NCI-H1417 treated with DMSO at 0.1 percent for 48 hours (cell line): ENCODE data around the gene PLIN3.
"Not testable (repeated sequence)": the region's sequence is repeated elsewhere in the genome, so short reads cannot be mapped to it uniquely, and the experiment has no call there.

Experiments
- DNase-seq: peaks from one replicate; lab custom pipeline; 2025; lab: John Stamatoyannopoulos, UW

The PLIN3 gene, protein sequence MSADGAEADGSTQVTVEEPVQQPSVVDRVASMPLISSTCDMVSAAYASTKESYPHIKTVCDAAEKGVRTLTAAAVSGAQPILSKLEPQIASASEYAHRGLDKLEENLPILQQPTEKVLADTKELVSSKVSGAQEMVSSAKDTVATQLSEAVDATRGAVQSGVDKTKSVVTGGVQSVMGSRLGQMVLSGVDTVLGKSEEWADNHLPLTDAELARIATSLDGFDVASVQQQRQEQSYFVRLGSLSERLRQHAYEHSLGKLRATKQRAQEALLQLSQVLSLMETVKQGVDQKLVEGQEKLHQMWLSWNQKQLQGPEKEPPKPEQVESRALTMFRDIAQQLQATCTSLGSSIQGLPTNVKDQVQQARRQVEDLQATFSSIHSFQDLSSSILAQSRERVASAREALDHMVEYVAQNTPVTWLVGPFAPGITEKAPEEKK

DNA sequence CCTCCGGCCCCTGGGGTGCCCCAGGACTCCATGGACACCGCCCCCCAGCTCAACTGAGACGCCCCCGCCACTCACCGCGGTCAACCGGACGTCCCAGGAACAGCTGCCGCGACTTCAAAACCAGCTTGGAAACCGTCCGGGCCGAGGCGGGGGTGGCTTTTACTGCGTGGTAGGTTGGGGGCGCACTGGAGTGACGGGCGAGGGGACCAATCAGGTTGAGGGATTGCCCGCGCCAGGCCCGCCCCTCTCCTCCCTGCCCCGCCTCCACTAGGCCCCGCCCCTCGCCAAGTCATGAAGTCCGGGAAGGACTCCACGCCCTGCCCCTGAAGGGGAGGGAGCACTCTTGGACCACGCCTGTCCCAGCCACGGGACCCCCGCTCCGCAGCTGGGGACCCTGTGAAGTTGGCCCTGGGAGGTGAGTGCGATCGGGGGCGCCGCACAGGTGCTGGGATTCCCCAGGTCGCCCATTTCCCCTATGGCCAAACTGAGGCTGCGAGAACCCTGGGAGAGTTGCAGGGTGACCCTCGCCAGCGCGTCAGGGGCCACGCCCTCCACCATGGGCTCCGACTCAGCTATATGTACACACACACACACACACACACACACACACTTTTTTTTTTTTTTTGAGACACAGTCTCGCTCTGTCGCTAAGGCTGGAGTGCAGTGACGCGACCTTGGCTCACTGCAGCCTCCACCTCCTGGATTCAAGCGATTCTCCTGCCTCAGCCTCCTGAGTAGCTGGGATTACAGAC, at the start of gene PLIN3:
PLIN3 (minus strand) TSS at position 134 of the 752 bp plus-strand sequence. CDS start 6,273 bp downstream, outside the sequence.
- no peak for DNase-seq

DNA sequence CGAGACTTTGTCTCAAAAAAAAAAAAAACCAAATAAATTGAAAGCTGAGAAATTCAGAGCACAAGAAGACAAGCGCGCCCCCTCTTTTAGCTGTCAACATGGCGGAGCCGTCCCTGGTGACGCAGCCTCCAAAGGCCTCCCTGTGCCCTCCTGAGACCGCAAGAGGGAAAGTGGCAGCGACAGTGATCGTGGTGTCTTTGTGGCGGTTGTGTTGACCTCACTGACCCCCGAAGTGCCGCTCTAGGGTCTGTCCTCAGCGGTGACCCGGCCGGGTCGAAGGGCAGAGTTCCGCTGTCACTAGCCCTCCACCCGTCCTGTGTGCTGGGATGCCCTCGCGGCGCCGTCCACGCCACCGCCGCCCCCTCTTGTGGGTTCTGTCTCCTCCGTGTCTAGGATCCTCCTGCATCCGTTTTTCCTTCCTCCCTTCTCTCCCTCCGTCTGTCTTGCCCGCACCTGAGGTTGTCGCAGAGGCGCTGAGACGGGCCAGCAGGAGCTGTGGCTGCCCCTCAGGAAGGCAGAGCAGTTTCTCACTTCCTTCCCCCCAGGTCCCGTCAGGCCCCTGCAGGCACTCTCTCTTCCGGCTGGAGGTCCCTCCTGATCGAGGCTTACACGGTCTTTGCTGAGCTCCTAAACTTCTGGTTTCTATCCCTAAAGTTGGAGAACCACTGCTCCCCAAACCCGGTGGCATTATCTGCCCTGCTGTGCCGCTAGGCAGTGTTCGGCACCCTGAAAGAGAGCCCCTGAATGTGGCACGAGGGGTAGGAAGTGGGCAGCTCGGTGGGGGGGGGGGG, 49.0 kb upstream of the PLIN3 start:
- no peak for DNase-seq

DNA sequence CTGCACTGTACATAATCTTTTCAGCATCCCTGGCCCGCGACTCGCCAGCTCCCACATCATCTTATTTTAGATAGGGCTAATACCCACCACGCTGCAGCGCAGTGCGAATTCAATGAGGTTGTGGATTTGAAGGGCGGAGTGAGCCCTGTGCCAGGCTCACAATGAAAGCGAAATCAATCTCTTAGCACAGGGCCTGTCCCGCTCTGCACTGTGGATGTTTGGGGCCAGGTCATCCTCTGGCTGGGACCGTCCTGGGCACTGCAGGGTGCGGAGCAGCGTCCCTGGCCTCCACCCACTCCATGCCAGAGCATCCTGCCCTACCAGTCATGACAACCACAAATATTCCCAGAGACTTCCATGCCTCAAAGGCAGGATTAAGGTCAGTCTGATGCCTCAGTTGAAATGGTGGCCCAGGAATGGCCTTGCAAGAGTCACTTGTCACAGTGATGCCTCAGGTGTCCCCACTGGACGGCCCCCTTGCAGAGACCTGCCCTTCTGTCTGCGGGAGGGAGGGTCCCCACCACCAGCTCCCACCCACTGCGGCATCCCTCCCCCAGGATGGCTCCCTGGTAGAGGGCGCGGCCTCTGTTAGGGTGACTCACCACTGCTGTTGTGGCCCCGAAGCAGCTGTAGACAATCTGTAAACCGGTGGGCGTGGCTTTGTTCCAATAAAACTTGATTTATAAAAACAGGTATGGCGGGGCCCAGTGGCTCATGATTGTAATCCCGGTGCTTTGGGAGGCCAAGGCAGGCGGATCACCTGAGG, 47.5 kb upstream of the PLIN3 start:
- no peak for DNase-seq

DNA sequence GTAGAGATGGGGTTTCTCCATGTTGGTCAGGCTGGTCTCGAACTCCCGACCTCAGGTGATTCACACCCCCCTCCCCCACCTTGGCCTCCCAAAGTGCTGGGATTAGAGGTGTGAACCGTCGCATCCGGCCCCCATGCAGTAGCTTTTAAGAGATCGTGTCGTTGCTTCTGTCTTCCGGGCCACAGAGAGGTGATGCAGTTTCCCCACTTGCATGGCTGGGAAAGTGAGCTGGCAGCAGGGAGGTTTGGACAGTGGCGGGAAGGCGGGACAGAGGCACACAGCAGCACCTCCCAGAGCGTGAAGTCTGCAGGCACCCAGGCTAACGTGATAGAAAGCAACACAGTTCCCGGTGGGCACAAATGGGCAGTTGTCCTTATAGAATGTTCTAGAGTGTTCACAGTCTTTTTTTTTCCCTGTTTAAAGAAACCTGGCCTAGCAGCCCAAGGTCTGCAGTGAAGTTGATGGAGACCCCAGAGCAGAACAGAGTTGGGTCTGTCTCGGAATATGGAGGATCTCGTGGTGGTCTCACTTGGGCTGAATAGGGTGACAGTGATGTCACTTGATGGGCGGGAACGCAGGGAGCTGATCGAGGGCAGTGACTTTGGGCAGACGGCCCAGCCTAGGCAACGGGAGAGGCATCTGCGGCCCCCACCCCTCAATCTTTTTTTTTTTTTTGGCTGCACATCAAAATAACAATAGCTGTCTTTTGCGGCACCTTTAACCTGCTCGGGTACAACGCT, 46.7 kb upstream of the PLIN3 start:
- no peak for DNase-seq

DNA sequence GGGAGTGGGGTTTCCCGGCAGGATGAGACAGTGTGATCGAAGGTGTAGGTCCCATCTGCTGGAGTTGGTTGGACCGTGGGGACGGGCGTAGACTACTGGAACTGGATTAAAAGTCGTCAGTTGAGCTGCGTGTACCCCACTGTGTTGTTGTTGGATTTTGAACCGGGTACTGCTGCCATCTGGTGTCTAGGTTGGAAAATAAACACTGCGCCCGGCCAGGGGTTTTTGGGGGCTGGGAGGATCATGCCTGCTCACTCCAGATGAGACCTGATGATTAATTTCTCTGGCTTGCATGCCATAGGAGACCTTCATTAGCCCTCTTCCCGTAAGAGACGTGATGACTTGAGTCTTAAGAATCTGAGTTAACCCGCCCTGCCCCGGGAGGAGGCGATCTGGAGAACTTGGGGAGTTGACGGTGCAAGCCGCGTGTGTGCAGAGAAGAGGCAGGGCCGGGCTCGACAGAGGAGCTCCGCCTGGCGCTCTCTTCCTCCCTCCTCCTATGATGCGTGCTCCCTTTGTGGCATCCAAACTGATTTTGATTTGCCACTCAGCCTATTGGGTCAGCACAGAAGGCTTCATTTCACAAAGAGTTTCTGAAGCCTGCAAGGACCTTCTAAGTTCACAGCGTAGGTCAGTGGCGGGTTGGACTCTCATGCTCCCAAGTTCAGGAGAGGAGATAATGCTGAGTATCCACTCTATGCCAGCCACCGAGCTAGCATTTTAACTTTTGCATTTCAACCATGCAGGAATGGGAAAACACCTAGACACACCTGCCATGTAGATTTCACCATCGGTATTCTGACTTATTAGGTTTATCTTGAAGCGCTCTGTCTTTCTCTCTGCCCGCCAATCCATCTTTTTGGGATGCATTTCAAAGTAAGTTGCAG, 44.6 kb upstream of the PLIN3 start:
- no peak for DNase-seq

DNA sequence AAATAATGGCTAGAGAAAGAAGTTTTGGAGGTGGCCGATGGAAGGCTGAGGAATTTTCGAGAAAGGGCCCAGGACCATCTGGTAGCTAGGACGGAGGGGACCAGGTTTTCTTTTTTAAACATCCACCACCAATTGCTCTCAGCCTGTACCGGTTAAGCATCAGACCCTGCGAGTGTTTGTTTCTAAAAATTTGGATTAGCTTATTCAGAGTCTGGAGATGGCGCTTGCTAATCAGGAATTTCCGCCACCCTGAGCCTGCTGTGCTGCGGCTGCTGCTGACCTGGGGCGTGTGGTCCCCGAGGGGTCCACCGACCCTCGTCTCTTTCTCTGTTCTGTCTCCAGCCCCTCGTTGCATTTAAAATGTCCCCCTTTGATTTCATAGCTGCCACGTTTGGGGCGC, 43.8 kb upstream of the PLIN3 start:
- DNase-seq, result no peak

DNA sequence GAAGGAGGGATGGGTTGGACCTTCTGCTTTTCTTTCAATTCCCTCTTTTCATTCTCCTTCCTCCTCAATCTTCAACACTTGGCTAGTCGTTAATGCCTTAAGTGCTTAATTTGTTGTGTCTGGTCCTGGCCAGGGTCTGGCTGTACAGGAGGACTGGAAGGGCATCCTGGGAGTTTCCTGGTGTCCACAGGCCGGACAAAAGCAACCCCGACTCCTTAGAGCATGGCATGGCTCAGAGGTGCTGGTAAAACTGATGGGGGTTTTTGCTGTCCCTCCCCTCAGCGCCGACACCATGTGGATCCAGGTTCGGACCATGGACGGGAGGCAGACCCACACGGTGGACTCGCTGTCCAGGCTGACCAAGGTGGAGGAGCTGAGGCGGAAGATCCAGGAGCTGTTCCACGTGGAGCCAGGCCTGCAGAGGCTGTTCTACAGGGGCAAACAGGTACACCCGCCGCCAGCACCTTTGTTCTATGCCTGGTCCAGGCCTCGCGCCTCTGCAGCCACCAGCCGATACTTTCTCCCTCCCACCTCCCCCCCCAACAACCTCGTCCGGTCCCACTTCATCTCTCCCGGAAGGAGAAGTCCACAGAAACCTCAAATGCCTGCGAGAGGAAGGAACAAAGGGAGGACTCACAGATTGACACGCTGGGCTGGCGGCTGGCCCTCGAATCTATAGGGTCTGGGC, 43.3 kb upstream of the PLIN3 start:
- DNase-seq, result no peak

DNA sequence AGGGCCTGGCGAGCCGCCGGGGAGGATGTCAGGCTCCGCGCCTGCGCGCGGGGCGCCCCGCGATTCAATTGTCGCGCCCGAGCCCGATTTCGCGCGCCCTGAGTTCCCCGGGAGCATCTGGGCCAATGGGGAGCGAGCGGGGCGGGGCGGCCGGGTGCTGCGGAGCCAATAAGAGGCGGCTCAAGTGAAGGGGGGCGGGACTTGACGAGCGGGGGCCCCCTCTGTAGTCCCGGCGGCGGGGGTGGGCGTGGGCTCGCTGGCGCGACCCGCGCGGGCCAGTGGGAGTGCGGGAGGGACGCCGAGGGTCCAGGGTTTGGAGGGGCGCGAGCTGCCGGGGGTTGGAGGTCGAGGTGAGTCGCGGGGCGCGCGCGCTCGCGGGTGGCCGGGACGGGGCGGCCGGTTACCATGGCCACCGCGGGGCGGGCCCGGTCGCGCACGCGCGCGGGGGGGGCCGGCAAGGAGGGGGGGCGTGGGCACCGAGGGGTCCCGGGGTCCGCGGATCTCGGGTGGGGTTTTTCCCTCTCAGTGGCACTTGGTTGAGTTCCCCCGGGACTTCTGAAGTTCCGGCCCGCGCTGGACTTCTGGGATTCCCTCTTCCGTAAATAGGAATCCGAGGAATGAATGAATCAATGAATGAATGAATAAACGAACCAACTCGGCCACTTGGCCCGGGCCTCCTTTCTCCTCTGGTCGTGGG, 42.6 kb upstream of the PLIN3 start:
- peak; percentile 83 for DNase-seq

DNA sequence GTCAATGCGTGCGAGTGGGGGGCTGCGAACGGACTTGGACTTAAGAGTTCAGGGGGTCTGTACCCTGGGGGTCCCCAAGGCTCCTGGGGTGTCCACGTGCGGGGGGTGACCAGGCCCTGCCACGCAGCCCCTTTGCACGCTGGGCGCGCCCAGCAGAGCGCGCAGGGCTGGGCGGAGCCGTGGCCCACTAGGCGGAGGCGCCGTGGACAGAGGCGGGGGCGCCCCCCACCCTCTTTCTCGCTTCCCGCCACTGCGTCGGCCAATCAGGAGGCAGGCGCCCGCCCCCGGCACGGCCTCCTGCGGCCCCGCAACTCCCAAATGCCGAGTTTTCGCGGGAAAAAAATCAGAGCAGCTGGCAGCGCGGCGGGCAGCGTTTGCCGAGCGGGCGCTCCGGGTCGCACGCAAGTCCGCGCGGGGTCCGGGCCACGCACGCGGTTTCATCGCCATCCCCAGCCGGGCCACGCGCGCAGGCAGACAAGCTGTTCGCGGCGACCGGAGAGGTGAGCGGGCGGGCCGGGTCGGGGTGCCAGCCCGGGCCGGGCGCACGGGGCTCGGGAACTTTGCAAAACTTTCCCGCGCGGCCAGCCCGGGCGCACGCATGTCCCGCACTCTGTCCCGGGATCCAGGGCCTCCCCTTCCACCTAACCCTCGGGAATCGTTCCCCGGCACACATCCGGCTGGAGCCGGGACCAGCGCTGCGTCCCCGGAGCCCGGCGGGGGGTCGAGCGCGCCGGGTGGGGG, 41.9 kb upstream of the PLIN3 start, which contains the start of gene UHRF1:
UHRF1 (plus strand) TSS at position 346 of the 741 bp plus-strand sequence. CDS start 1,385 bp downstream, outside the sequence.
- DNase-seq, result peak; percentile 33

DNA sequence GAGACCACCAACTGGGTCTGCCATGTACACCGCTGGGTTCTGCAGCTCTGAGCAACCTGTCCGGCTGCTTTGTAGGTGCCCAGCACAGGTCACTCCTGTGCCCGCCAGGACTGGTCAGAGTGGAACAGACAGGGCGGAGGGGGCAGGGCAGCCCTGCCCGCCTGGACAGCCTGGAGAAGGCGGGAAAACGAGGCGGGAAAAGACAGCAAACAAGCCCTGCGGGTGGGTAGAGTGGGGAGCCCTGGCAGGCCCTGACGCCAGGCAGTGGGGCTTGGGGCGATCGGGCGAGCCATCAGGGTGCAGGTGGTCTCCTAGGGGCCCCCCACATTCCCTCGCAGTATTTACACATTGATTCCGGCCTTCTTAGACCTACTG, 41.3 kb upstream of the PLIN3 start:
- no peak for DNase-seq

DNA sequence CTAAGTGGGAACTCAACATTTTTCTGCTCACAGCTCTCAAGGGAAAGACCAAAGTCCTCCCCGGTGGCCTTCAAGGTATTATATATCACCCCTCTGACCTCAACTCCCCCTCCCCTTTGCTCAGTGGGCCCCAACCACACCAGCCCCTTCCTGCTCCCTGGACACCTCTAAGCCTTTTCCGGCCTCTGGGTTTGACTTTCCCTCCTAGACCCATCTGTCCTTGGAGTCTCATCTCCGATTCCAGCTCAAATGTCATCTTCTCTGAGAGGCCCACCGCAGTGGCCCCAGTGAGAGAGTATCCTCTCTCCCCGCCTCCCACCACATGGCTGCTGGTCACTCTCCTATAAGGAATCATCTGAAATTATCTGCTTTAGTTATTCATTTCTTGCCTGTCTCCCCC, 40.9 kb upstream of the PLIN3 start:
- no peak for DNase-seq

DNA sequence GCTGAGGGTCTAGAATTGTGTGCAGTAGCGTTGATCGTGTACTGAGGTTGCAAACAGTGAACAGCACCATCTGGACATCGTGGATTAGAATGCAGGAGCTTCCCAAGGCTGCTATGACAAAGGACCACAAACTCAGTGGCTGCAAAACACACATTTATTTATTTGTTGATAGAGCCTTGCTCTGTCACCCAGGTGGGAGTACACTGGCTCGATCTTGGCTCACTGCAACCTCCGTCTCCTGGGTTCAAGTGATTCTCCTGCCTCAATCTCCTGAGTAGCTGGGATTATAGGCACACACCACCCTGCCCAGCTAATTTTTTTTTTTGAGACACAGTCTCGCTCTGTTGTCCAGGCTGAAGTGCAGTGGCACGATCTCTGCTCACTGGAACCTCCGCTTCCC, 39.5 kb upstream of the PLIN3 start:
- no peak for DNase-seq

DNA sequence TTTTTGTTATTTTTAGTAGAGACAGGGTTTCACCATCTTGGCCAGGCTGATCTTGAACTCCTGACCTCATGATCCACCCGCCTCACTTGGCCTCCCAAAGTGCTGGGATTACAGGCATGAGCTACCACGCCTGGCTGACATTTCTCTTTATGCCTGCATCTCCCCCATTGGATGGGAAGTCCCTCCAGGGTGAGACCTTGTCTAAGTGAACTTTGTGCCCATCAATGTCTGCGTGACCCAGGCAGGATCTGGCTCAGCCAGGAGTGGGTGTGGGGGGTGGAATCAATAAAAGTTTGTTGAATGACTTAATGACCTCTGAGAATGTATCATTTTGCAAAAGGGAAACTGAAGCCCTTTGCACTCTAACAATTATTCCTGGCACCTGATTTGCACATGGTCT, 37.0 kb upstream of the PLIN3 start:
- DNase-seq, result no peak

DNA sequence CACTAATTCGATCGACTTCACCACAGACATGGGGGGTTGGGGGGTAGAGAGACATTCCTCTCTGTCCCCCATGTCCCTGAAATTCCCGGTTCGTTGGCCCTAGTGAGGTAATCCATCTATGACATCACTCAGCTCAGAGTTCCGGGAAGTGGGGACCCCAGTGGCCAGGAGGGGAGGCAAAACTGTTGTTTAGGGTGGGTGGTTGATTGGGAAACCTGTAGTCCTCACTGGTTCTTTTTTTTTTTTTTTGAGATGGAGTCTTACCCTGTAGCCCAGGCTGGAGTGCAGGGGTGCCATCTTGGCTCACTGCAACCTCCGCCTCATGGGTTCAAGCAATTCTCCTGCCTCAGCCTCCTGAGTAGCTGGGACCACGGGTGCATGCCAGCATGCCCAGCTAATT, 35.3 kb upstream of the PLIN3 start, which contains the start of gene ARRDC5:
ARRDC5 (minus strand) TSS at position 101 of the 400 bp plus-strand sequence; CDS start at position 30, 71 bp downstream.
- DNase-seq, result no peak

DNA sequence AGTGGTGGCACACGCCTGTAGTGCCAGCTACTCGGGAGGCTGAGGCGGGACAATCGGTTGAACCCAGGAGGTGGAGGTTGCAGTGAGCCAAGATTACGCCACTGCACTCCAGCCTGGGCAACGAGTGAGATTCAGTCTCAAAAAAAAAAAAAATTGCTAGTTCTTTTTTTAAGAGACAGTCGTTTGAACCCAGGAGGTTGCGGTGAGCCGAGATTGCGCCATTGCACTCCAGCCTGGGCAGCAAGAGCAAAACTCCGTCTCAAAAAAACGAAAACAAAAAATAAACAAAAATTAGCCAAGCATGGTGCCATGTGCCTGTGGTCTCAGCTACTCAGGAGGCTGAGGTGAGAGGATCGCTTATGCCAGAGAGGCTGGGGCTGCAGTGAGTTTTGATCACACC, 33.4 kb upstream of the PLIN3 start:
- not testable (repeated sequence) for DNase-seq

DNA sequence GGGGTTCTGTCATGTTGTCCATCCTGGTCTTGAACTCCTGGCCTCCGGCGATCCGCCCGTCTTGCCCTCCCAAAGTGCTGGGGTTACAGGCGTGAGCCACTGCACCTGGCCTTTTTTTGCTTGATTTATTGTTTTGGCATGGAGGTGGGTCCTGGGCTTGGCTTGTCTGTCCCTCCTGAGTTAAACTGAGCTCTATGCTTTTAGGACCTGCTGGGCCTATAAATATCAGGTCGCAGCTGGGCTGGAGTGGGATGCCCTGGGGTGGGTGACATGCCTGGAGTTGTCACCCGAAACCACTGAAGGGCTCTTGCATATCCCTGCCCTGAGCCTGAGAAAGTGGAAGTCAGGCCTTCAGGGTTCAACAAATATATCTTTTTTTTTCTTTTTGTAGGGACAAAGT, 29.7 kb upstream of the PLIN3 start:
- DNase-seq, result no peak

DNA sequence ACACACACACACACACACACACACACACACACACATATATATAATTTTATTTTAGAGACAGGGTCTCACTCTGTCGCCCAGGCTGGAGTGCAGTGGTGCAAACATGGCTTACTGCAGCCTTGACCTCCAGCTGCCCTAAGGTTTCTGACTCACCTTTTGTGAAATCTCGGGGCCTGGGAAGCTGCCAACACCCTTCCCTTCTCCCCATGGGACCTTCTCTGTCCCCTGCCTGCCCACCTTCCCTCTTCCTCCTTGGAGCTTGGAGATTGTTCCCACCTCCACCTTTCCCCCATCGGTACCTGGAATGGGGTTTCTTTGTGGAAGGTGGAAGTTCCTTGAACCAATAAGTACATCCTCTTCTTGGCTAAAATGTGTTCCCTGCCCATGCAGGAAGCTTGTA, 28.9 kb upstream of the PLIN3 start:
- DNase-seq, result no peak

DNA sequence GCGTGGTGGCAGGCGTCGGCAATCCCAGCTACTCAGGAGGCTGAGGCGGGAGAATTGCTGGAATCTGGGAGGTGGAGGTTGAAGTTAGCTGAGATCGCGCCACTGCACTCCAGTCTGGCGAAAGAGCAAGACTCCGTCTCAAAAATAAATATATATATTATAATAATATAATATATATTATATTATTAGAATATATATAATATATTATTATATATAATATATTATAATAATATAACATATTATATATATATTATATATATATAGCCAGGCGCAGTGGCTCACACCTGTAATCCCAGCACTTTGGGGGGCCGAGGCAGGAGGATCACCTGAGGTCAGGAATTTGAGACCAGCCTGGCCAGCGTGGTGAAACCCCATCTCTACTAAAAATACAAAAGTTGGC, 25.5 kb upstream of the PLIN3 start:
- not testable (repeated sequence) for DNase-seq
